ENCODE measurements around the gene SELENOI. TPM values are rescaled to one million over a fixed set of nuclear protein-coding genes. Genes with fewer than 3 reads are reported as not detected.

The SELENOI gene
- total RNA-seq, 1 experiment from 2014 or later, result 63.3 TPM

GRCh38 chr2:26444236-26444635 lies 98.3 kb downstream of the SELENOI start:
- BruUV-seq (replicated peaks), result no TSS peak

More at GRCh38 chr2:26444236-26444635, 98.3 kb downstream of the SELENOI start:
- Histone ChIP-seq H3K4me3 (replicated peaks in 1 of 2; ENCODE audit: low read depth in 1 of 2, low read length in 2 of 2) (no peak overlapping the region), H3K4me1 (ENCODE audit: control insufficient read depth in 1 of 2, insufficient read depth in 2 of 2, low read length in 2 of 2) (no peaks in the 10 kb centered on the region), H3K27me3 (ENCODE audit: insufficient read depth, low read length) (no peaks in the 10 kb centered on the region; the same call in 1 of the 2 replicates), H3K9me2 (ENCODE audit: insufficient read depth) (no peaks in the 10 kb centered on the region), H2AFZ (ENCODE audit: low read depth, low read length, poor library complexity, severe bottlenecking) (no peak overlapping the region), H3K79me2 (ENCODE audit: insufficient read depth, low read length) (no peaks in the 10 kb centered on the region), H4K20me1 (ENCODE audit: insufficient read depth) (no peaks in the 10 kb centered on the region), H3K9me3 (ENCODE audit: control insufficient read depth in 1 of 2, insufficient read depth in 1 of 2, low read depth in 1 of 2, low read length in 2 of 2) (no peaks in the 10 kb centered on the region), H3K27ac (ENCODE audit: low read depth, low read length) (no peak overlapping the region), H3K9ac (ENCODE audit: low read length) (no peak overlapping the region), H3K36me3 (ENCODE audit: control insufficient read depth in 1 of 2, insufficient read depth in 2 of 2, low read length in 2 of 2) (no peaks in the 10 kb centered on the region), H3K4me2 (ENCODE audit: low read length) (no peak overlapping the region)
- intact Hi-C loops (cut with micrococcal nuclease), result no loop called here
- POLR2A ChIA-PET, result no interaction called here
- no peak for ATAC-seq
- no peak for TF ChIP-seq POLR2A (IDR thresholded peaks at IDR 0.05; ENCODE audit: borderline replicate concordance, extremely low read depth, insufficient read depth, insufficient read length)
- TF ChIP-seq, protein P1, sequence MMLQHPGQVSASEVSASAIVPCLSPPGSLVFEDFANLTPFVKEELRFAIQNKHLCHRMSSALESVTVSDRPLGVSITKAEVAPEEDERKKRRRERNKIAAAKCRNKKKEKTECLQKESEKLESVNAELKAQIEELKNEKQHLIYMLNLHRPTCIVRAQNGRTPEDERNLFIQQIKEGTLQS (IDR thresholded peaks at IDR 0.05), result no peak
- TF ChIP-seq CBX3 (IDR thresholded peaks at IDR 0.05; ENCODE audit: low read depth), result no peak
- no peak for TF ChIP-seq CEBPB (IDR thresholded peaks at IDR 0.05; ENCODE audit: low read depth)
- no peak for TF ChIP-seq SP1 (IDR thresholded peaks at IDR 0.05; ENCODE audit: low read depth)
- TF ChIP-seq SRF (IDR thresholded peaks at IDR 0.05; ENCODE audit: low read depth), result no peak
- no peak for TF ChIP-seq EZH2phosphoT487 (IDR thresholded peaks at IDR 0.05; ENCODE audit: borderline replicate concordance)
- TF ChIP-seq, protein P2, sequence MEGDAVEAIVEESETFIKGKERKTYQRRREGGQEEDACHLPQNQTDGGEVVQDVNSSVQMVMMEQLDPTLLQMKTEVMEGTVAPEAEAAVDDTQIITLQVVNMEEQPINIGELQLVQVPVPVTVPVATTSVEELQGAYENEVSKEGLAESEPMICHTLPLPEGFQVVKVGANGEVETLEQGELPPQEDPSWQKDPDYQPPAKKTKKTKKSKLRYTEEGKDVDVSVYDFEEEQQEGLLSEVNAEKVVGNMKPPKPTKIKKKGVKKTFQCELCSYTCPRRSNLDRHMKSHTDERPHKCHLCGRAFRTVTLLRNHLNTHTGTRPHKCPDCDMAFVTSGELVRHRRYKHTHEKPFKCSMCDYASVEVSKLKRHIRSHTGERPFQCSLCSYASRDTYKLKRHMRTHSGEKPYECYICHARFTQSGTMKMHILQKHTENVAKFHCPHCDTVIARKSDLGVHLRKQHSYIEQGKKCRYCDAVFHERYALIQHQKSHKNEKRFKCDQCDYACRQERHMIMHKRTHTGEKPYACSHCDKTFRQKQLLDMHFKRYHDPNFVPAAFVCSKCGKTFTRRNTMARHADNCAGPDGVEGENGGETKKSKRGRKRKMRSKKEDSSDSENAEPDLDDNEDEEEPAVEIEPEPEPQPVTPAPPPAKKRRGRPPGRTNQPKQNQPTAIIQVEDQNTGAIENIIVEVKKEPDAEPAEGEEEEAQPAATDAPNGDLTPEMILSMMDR (IDR thresholded peaks at IDR 0.05 in 2 of 3, conservative IDR thresholded peaks at IDR 0.05 in 1 of 3; ENCODE audit: borderline replicate concordance in 1 of 3, insufficient read depth in 1 of 3, low read depth in 2 of 3, low read length in 2 of 3), result no peak
- TF ChIP-seq POLR2AphosphoS5 (IDR thresholded peaks at IDR 0.05; ENCODE audit: low read depth, low read length), result no peak
- no peak for TF ChIP-seq EGR1 (IDR thresholded peaks at IDR 0.05; ENCODE audit: low read depth)
- no peak for TF ChIP-seq EZH2 (IDR thresholded peaks at IDR 0.05)
- TF ChIP-seq MAX (IDR thresholded peaks at IDR 0.05), result no peak
- CTCF ChIA-PET, result no interaction called here
- no peak for DNase-seq (ENCODE audit: low read depth, low spot score)
- RAD21 ChIA-PET (ENCODE audit: low non-redundant PET in 1 of 2, low total read pairs in 2 of 2, uncharacterized antibody in 2 of 2, unreplicated experiment in 2 of 2), result no interaction called here

Other genes starting within 250 kb of the SELENOI start
- 13.3 TPM for gene GAREM2, start 173.1 kb upstream of the SELENOI start, total RNA-seq (2021; ENCODE audit: unreplicated experiment)
- 101 TPM for gene HADHA, start 101.5 kb upstream of the SELENOI start, total RNA-seq (2021; ENCODE audit: unreplicated experiment)
- 65.5 TPM for gene HADHB, start 101.2 kb upstream of the SELENOI start, total RNA-seq (2021; ENCODE audit: unreplicated experiment)
- not detected for gene ADGRF3, start 646 bp downstream of the SELENOI start, total RNA-seq (2021; ENCODE audit: unreplicated experiment)
- gene DRC1, start 55.8 kb downstream of the SELENOI start, total RNA-seq (2021; ENCODE audit: unreplicated experiment), result not detected
- 0.10 TPM for gene OTOF, start 132.0 kb downstream of the SELENOI start, total RNA-seq (2021; ENCODE audit: unreplicated experiment)

All from HCT116 (cell line).